GF-D8 (cell line): ENCODE data around the gene MSH5.

ENCODE experiments used
- DNase-seq: peaks from one replicate; lab custom pipeline; 2025; lab: John Stamatoyannopoulos, UW

The MSH5 gene

GRCh38 chr6:31760790-31761189 is 21.0 kb downstream of the MSH5 start:
- no peak for DNase-seq

- no peak for DNase-seq
Observed at GRCh38 chr6:31761343-31761742, 21.5 kb downstream of the MSH5 start.

DNA sequence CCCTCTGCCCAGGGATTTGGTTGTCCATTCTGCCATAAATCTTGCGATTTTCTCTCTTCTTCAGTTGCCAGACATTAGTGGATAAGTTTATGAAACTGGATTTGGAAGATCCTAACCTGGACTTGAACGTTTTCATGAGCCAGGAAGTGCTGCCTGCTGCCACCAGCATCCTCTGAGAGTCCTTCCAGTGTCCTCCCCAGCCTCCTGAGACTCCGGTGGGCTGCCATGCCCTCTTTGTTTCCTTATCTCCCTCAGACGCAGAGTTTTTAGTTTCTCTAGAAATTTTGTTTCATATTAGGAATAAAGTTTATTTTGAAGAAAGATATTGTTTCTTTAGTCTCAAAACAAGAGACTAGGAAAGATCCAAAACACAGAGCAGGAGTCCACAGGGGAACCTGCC is 22.6 kb downstream of the MSH5 start, which contains the start of gene SAPCD1:
TSS of gene SAPCD1 (plus strand) at position 301 of the 400 bp plus-strand sequence. CDS start 399 bp downstream, outside the sequence.
- no peak for DNase-seq

- DNase-seq, result no peak
Observed at GRCh38 chr6:31762878-31763618, 23.2 kb downstream of the MSH5 start.

DNA sequence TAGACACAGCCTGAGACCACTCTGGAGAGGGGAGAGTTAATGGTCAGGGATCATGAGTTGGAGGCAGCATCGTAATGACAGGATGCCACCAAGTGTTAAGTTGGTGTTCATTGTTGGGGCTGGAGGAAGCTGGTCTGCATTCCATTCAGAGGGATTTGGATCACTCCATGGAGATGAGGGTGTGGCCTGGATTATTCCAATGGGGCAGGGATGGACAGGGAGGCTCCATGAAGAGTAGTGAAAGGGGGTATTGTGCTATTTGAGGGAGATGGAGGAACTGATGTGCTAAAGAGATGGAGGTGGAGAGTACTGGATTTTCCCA is 23.8 kb downstream of the MSH5 start:
- DNase-seq, result no peak

DNA sequence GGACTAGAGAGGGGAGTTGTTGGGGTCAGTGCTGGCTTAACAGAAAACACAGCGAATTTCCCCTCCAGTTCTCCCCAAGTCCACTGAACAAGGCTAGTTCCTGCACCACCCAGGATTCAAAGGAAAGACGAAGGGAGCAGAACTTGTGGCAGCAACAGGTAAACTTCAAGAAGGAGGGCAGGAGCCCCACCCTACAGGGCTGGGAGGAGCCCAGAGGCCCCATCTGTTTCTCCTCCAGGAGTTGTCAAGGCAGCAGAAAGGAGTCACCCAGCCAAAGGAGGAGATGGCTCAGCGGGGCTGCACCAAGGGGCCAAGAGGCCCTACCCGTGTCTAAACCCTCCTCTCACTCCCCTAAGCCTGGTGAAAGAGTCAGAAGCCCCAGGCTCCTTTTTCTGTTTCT is 24.4 kb downstream of the MSH5 start:
- DNase-seq, result no peak

GRCh38 chr6:31765559-31765909 is 25.7 kb downstream of the MSH5 start:
- no peak for DNase-seq

GRCh38 chr6:31765910-31766794 is 26.3 kb downstream of the MSH5 start:
- no peak for DNase-seq

DNA sequence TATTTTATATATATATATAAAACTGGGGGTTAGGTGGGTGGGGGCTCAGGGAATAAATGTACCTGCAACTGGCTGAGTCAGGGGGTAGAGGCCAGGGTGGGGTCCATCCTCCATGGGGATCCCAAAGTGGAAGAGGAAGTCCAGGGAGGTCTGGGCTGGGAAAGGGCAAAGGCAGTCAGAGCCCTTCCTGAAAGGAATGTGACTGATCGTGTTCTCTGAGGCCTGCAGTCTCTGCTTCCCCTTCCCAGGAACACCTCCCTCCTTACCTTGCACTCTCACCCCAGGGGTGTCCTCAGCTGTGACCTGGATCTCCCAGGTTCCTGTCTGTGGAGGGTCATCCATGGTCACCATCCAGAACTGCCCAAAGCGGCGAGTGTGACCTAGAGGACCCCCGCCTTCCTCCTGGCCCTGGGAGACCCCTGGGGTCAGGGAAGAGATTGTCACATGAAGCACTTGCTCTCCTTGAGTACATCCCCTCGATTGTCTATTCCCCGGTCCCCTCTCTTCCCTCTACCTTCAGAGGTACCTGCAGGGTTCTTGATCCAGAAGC is 27.4 kb downstream of the MSH5 start:
- no peak for DNase-seq

- peak; percentile 0 for DNase-seq
Observed at GRCh38 chr6:31768363-31769257, 28.8 kb downstream of the MSH5 start.

GRCh38 chr6:31769684-31770371 is 30.0 kb downstream of the MSH5 start:
- DNase-seq, result peak; percentile 18

DNA sequence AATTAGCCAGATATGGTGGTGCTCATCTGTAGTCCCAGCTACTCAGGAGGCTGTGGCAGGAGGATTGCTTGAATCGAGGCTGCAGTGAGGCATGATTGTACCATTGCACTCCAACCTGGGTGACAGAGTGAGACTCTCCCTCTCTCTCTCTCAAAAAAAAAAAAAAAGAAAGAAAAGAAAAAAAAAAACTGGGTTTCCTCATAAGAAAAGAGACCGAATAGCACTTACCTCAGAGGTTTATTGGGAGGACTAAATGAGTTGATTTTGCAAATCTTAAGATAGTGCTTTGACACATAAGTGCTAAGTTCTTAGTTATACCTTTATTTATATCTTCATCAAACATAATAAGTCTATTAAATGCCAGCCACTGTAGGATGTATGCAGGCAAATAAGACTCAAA is 31.1 kb downstream of the MSH5 start:
- no peak for DNase-seq

- no peak for DNase-seq
Observed at GRCh38 chr6:31771992-31772358, 32.2 kb downstream of the MSH5 start.

GRCh38 chr6:31775184-31775583 is 35.4 kb downstream of the MSH5 start:
- DNase-seq, result no peak

DNA sequence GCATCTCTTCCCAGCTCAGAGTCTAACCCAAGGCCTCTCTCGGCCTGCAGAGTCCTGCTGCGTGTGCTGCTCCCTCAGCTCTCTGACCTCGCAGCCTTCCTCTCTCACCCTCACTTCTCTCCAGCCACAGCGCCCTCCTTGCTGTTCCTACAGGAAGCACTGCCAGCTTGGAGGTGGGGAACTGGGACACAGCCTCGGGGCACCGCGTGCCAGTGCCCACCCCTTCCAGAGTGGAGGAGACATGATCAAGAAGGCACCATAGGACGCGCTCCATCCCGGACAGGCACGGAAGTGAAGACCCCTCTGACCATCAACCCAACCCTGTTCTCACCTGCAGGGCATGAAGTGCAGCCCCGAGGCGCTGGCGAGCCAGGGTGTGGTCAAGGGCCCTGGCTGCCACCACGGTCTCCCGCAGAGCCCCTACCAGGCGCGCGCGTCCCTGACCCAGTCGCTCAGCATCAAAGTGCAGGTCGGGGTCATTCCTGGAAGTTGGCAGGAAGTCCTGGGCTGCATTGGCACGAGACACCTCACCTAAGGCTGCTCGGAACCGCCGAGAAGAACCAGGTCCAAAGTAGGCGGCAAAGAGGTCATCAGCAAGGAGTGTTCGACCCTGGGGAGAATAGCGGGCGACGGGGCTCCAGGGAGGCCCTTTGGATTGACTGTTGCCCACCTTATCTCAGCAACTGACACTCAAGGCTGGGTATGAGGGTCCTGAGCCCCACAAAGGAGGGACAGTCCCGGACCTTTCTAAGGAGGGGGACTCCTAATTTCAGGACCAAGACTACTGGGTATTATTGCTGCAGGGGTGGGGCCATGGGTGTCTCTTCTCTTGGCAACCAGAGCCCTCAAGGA is 36.1 kb downstream of the MSH5 start:
- no peak for DNase-seq

- DNase-seq, result no peak
Observed at GRCh38 chr6:31776485-31776988, 36.7 kb downstream of the MSH5 start.

DNA sequence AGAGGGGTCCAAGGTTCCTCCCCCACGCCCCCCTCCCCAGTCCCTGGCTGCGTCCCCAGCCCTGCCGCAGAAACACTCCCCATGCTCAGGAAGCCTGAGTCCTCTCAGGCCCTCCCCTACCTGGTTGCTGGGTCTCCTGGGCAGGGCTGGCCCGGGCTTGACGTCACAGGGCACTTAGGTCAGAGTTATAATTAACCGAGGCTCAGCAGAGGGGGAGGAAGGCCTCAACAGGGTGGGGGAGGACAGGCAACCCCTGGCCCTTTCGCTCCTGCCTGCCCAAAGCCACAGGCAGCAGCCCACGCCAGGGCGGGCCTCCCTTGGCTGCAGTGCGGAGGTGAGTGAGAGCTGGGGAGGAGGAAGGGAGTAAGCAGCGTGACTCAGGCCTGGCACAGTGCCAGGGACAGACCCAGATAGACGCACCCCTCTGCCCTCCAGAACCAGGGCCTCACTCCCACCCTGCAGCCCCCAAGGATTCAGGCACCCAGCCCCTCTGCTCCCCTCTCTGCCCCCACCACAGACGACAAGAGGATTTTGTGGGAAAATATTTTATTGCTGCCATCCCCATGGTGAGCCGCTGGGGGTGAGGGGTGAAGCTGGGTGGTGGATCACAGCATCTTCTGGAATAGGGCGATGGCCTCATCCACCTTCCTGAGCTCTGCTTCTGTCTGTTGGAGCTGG is 37.3 kb downstream of the MSH5 start, which contains the start of gene VWA7:
TSS of gene VWA7 (minus strand) at position 340 of the 678 bp plus-strand sequence. CDS start 549 bp downstream, outside the sequence.
- peak; percentile 43 for DNase-seq

- DNase-seq, result no peak
Observed at GRCh38 chr6:31777667-31778050, 37.9 kb downstream of the MSH5 start.

DNA sequence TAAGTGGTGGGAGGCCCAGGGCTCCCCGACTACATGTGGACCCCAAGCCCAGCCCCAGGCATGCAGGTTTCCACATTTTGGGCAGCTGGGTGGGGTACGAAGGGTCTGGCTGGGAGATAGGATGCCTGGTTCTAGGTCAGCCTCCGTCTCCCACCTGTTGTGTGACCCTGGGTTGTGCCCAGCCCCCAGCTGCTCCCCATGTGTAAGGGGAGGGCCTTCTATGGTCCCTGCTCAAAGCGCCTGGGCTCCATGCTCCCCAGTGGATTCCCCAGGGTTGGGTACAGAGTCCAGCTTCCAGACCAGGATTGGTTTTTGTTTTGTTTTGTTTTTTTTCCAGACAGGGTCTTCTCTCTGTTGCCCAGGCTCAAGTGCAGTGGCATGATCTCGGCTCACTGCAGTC is 38.4 kb downstream of the MSH5 start:
- DNase-seq, result no peak
